ENCODE results near the gene LAYN. TPM values are rescaled to one million over a fixed set of nuclear protein-coding genes. Genes with fewer than 3 reads are reported as not detected.

The LAYN gene
- total RNA-seq, 1 experiment from 2014 or later: 0.79 TPM

DNA sequence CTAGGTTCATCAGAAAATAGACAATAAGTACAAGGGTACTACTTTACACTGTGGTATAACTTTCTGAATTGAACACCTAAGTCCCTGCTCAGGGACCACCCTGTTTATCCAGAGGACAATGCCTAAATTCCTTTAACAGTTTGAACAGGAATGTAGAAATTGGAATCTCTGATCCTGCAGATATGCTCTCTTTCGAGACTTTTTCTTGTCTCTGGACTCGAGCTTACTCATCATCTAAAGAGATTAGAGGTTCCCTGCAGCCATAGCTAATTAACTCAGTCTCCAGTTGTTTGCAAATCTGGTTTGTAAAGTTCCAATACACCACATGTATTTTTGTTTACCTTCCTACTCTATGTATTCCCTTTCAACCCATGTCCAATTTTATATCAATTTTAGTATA lies 24.9 kb upstream of the LAYN start:
- Mint-ChIP-seq H3K9me3 (ENCODE audit: unreplicated experiment) (no peaks in the 10 kb centered on the region), H3K36me3 (ENCODE audit: insufficient read depth, unreplicated experiment) (no peaks in the 10 kb centered on the region), H3K27ac (ENCODE audit: unreplicated experiment) (no peak overlapping the region), H3K27me3 (ENCODE audit: insufficient read depth, unreplicated experiment) (no peaks in the 10 kb centered on the region), H3K4me1 (ENCODE audit: low read depth, unreplicated experiment) (no peaks in the 10 kb centered on the region), H3K4me3 (ENCODE audit: unreplicated experiment) (no peak overlapping the region)
- intact Hi-C loops (cut with micrococcal nuclease; ENCODE audit: unreplicated experiment): no loop called here
- no peaks in the 10 kb centered on the region for H3K27me3 ChIP-seq (replicated peaks; ENCODE audit: control insufficient read depth, insufficient read depth, low read length)
- no TSS peak for BruUV-seq (replicated peaks)
- H3K36me3 ChIP-seq (ENCODE audit: control insufficient read depth, insufficient read depth, low read length): no peaks in the 10 kb centered on the region
- H3K4me3 ChIP-seq (ENCODE audit: low read depth, low read length): no peak overlapping the region
- H3K4me1 ChIP-seq: peaks cover 26% of the 10 kb centered on the region
- DNase-seq: no peak
- no peaks in the 10 kb centered on the region for H3K9me3 ChIP-seq
- ChIA-PET POLR2A (no interaction called here), CTCF (no interaction called here)
- TF ChIP-seq, protein P1, sequence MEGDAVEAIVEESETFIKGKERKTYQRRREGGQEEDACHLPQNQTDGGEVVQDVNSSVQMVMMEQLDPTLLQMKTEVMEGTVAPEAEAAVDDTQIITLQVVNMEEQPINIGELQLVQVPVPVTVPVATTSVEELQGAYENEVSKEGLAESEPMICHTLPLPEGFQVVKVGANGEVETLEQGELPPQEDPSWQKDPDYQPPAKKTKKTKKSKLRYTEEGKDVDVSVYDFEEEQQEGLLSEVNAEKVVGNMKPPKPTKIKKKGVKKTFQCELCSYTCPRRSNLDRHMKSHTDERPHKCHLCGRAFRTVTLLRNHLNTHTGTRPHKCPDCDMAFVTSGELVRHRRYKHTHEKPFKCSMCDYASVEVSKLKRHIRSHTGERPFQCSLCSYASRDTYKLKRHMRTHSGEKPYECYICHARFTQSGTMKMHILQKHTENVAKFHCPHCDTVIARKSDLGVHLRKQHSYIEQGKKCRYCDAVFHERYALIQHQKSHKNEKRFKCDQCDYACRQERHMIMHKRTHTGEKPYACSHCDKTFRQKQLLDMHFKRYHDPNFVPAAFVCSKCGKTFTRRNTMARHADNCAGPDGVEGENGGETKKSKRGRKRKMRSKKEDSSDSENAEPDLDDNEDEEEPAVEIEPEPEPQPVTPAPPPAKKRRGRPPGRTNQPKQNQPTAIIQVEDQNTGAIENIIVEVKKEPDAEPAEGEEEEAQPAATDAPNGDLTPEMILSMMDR (IDR thresholded peaks at IDR 0.05; ENCODE audit: insufficient read depth in 1 of 2, low read depth in 1 of 2, low read length in 1 of 2, severe bottlenecking in 1 of 2, unreplicated experiment in 1 of 2): no peak

DNA sequence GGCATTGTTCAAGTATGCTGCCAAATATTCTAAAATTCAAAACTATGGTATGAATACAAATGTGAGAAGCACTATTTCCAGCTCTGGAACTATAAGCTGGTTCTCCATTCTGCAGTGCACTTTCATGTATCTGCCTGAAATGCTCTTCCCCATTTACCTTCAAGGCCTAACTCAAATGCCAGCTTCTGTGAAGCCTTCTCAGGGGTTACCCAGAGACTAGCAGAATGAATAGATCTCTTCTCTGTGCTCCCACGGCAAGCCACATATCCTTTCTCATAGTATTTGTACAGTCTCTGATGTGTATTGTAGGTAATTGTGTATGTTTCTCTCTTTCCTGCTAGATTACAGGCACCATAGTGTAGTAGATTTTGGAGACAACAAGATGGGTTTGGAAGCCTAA lies 21.9 kb upstream of the LAYN start:
- Mint-ChIP-seq H3K36me3 (ENCODE audit: insufficient read depth, unreplicated experiment) (no peaks in the 10 kb centered on the region), H3K4me3 (ENCODE audit: unreplicated experiment) (no peak overlapping the region), H3K27me3 (ENCODE audit: insufficient read depth, unreplicated experiment) (no peaks in the 10 kb centered on the region), H3K4me1 (ENCODE audit: low read depth, unreplicated experiment) (no peaks in the 10 kb centered on the region), H3K27ac (ENCODE audit: unreplicated experiment) (no peak overlapping the region), H3K9me3 (ENCODE audit: unreplicated experiment) (no peaks in the 10 kb centered on the region)
- ChIA-PET POLR2A (no interaction called here), CTCF (no interaction called here)
- Histone ChIP-seq H3K4me1 (peaks cover 44% of the 10 kb centered on the region), H3K4me3 (ENCODE audit: low read depth, low read length) (no peak overlapping the region), H3K36me3 (ENCODE audit: control insufficient read depth, insufficient read depth, low read length) (no peaks in the 10 kb centered on the region), H3K9me3 (no peaks in the 10 kb centered on the region), H3K27me3 (replicated peaks; ENCODE audit: control insufficient read depth, insufficient read depth, low read length) (no peaks in the 10 kb centered on the region)
- intact Hi-C loops (cut with micrococcal nuclease; ENCODE audit: unreplicated experiment): no loop called here
- no peak for DNase-seq
- TF ChIP-seq, protein P1 (IDR thresholded peaks at IDR 0.05; ENCODE audit: insufficient read depth in 1 of 2, low read depth in 1 of 2, low read length in 1 of 2, severe bottlenecking in 1 of 2, unreplicated experiment in 1 of 2): no peak
- no TSS peak for BruUV-seq (replicated peaks)

DNA sequence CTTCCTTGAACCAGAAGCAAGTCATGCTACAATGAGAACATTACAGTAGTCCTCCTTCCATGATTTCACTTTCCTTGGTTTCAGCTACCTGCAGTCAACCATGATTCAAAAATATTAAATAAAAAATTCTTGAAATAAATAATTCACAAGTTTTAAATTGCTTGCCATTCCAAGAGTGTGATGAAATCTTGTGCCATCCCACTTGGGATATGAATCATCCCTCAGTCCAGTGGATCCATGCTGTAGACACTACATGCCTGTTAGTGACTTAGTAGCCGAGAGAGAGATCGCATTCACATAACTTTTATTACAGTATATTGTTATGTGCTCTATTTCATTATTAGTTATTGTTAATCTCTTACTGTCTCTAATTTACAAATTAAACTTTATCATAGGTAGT lies 20.0 kb upstream of the LAYN start:
- DNase-seq: no peak
- H3K36me3 ChIP-seq (ENCODE audit: control insufficient read depth, insufficient read depth, low read length): no peaks in the 10 kb centered on the region
- TF ChIP-seq, protein P1 (IDR thresholded peaks at IDR 0.05; ENCODE audit: insufficient read depth in 1 of 2, low read depth in 1 of 2, low read length in 1 of 2, severe bottlenecking in 1 of 2, unreplicated experiment in 1 of 2): no peak
- no peaks in the 10 kb centered on the region for H3K27me3 Mint-ChIP-seq (ENCODE audit: insufficient read depth, unreplicated experiment)
- intact Hi-C loops (cut with micrococcal nuclease; ENCODE audit: unreplicated experiment): loop anchor here (2.0 kb wide), 1 partner anchor 66 kb away; no protein-coding TSS in a partner anchor
- ChIA-PET CTCF (no interaction called here), POLR2A (no interaction called here)
- peaks cover 42% of the 10 kb centered on the region for H3K4me1 ChIP-seq
- BruUV-seq (replicated peaks): no TSS peak
- no peak overlapping the region for H3K4me3 Mint-ChIP-seq (ENCODE audit: unreplicated experiment)
- no peaks in the 10 kb centered on the region for H3K27me3 ChIP-seq (replicated peaks; ENCODE audit: control insufficient read depth, insufficient read depth, low read length)
- H3K4me1 Mint-ChIP-seq (ENCODE audit: low read depth, unreplicated experiment): peaks cover under 1% of the 10 kb centered on the region
- no peaks in the 10 kb centered on the region for H3K9me3 ChIP-seq
- H3K27ac Mint-ChIP-seq (ENCODE audit: unreplicated experiment): no peak overlapping the region
- no peaks in the 10 kb centered on the region for H3K9me3 Mint-ChIP-seq (ENCODE audit: unreplicated experiment)
- no peaks in the 10 kb centered on the region for H3K36me3 Mint-ChIP-seq (ENCODE audit: insufficient read depth, unreplicated experiment)
- H3K4me3 ChIP-seq (ENCODE audit: low read depth, low read length): no peak overlapping the region

All from Caco-2 (cell line).